T-cell (primary cell): ENCODE data around the gene MOG. TPM values are rescaled to one million over a fixed set of nuclear protein-coding genes. Genes with fewer than 3 reads are reported as not detected.

Experiments used
- ATAC-seq, 4 experiments: fragments of 200-7000 bp in 3 of 4; fragments of 150-1000 bp in 1 of 4; cut with Tn5 transposase; replicated peaks in 1 of 4; 1 replicate in 3 of 4; 2 replicates in 1 of 4; pipeline ENCODE4 v1.10.0; 2021; ENCODE audit warnings: moderate library complexity in 3 of 4, mild to moderate bottlenecking in 2 of 4, moderate number of reproducible peaks in 1 of 4
- CTCF ChIA-PET, 2 donors: fragments of 300-600 bp; sonication (Branson Sonifier 250); formaldehyde crosslinking; loops; one replicate each; lab custom pipeline; 2022; ENCODE audit warnings: antibody characterized with exemption in 2 of 2; lab: Charles Lee
- POLR2A ChIA-PET, 2 donors: fragments of 300-600 bp; sonication (Branson Sonifier 250); formaldehyde crosslinking; loops; one replicate each; lab custom pipeline; 2022; ENCODE audit warnings: antibody characterized with exemption in 2 of 2; lab: Charles Lee
- DNase-seq, 35 experiments: peaks; one replicate each; pipeline versions ENCODE4 v3.0.0 to v3.0.0-alpha.2; 2013 to 2023
- H3K27ac ChIP-seq: one replicate; pipeline ENCODE4 v1.5.1; 2013; ENCODE audit warnings: low read length
- H3K27me3 ChIP-seq, 2 experiments: replicated peaks in 1 of 2; 1 replicate in 1 of 2; 2 replicates in 1 of 2; pipeline versions ENCODE4 v1.6.1 to v1.7.0; 2013; ENCODE audit warnings: low read length in 1 of 2, mixed read lengths in 1 of 2; ENCODE audit not compliant: control insufficient read depth in 2 of 2, insufficient read depth in 2 of 2; ENCODE audit errors: extremely low read depth in 1 of 2
- H3K36me3 ChIP-seq, 2 donors: 1 replicate in 1 of 2; 2 replicates in 1 of 2; pipeline versions ENCODE4 v1.6.1 to v1.7.0; 2013; ENCODE audit warnings: low read length in 1 of 2; ENCODE audit not compliant: control insufficient read depth in 2 of 2, insufficient read depth in 1 of 2; ENCODE audit errors: extremely low read depth in 1 of 2
- H3K4me1 ChIP-seq, 2 experiments: 1 replicate in 1 of 2; 2 replicates in 1 of 2; pipeline versions ENCODE4 v1.6.1 to v1.7.0; 2013; ENCODE audit warnings: low read length in 2 of 2, mixed read lengths in 1 of 2; ENCODE audit not compliant: insufficient read depth in 2 of 2, control insufficient read depth in 1 of 2; ENCODE audit errors: extremely low read depth in 1 of 2
- H3K4me3 ChIP-seq, 2 donors: 1 replicate in 1 of 2; 2 replicates in 1 of 2; pipeline versions ENCODE4 v1.5.1 to v1.7.0; 2013; ENCODE audit warnings: mild to moderate bottlenecking in 2 of 2, low read length in 1 of 2, moderate library complexity in 1 of 2; ENCODE audit not compliant: control insufficient read depth in 1 of 2; ENCODE audit errors: extremely low read depth in 1 of 2
- H3K9me3 ChIP-seq: 2 replicates; pipeline ENCODE4 v1.7.0; 2013
- H3K27ac Mint-ChIP-seq, 2 donors: one replicate each; pipeline ENCODE4 v1.8.0; 2020 to 2021; ENCODE audit warnings: mild to moderate bottlenecking in 2 of 2, mixed read lengths in 2 of 2
- H3K27me3 Mint-ChIP-seq, 2 donors: one replicate each; pipeline ENCODE4 v1.8.0; 2021 to 2022; ENCODE audit warnings: mixed read lengths in 2 of 2
- H3K36me3 Mint-ChIP-seq: one replicate; pipeline ENCODE4 v1.8.0; 2021; ENCODE audit warnings: mixed read lengths
- H3K4me1 Mint-ChIP-seq, 3 donors: one replicate each; pipeline ENCODE4 v1.8.0; 2020 to 2022; ENCODE audit warnings: mixed read lengths in 3 of 3, mild to moderate bottlenecking in 1 of 3
- H3K4me3 Mint-ChIP-seq, 3 donors: one replicate each; pipeline ENCODE4 v1.8.0; 2020 to 2022; ENCODE audit warnings: mild to moderate bottlenecking in 3 of 3, mixed read lengths in 3 of 3, moderate library complexity in 3 of 3
- H3K9me3 Mint-ChIP-seq, 3 donors: one replicate each; pipeline ENCODE4 v1.8.0; 2020 to 2022; ENCODE audit warnings: mixed read lengths in 3 of 3
- WGBS: methylation state at CpG from one replicate; pipeline ENCODE4 v1.1.5; 2013; ENCODE audit warnings: missing lambda C conversion rate; ENCODE audit not compliant: insufficient coverage; 5-methylcytosine and 5-hydroxymethylcytosine counted together
- total RNA-seq, 35 experiments: library from RNA in 6 of 35; stranded (reverse) in 6 of 35; fragments of 120-200 nt in 1 of 35; gene quantifications; one replicate each; pipeline versions ENCODE4 v1.2.1 to v1.2.4 and lab custom pipeline; 2013 to 2026

MOG gene
- total RNA-seq, 5 donors from 2014 or later (not counting 1 experiment from before 2014, with no cell fraction given) = not detected

- Histone ChIP-seq H3K9me3 (no peaks in the 10 kb centered on the region), H3K27me3 (no peaks in the 10 kb centered on the region), H3K36me3 (no peaks in the 10 kb centered on the region), H3K4me1 (no peaks in the 10 kb centered on the region), H3K4me3 (no peak overlapping the region), H3K27ac (no peak overlapping the region)
- ATAC-seq (no peak), DNase-seq (no peak)
- Mint-ChIP-seq H3K4me3 (no peak overlapping the region), H3K27me3 (no peaks in the 10 kb centered on the region), H3K27ac (peak overlapping the region in 1 of 2 donors; percentile 19), H3K9me3 (no peaks in the 10 kb centered on the region), H3K4me1 (peaks cover 0 to 4% (median 0%) of the 10 kb centered on the region in 3 donors), H3K36me3 (peaks cover 27% of the 10 kb centered on the region)
- CTCF ChIA-PET = no interaction called here
- POLR2A ChIA-PET = interaction anchor here in 1 of 2 donors (0.7 kb wide), 1 partner anchor 1061 kb away, joined by 5 read pairs; no protein-coding TSS in a partner anchor
- 78% methylated on average over 4 of the region's 4 CpGs for WGBS
Measured at GRCh38 chr6:29620630-29621029, 36.3 kb upstream of the MOG start.

- 100% methylated on average over 2 of the region's 3 CpGs for WGBS
- peaks cover 17 to 33% (median 18%) of the 10 kb centered on the region in 3 donors for H3K4me1 Mint-ChIP-seq
- H3K27me3 Mint-ChIP-seq = no peaks in the 10 kb centered on the region
- Histone ChIP-seq H3K4me1 (peaks cover 12 to 21% of the 10 kb centered on the region in 2 experiments), H3K36me3 (no peaks in the 10 kb centered on the region), H3K27ac (no peak overlapping the region), H3K9me3 (no peaks in the 10 kb centered on the region), H3K4me3 (no peak overlapping the region), H3K27me3 (no peaks in the 10 kb centered on the region)
- peaks cover 20% of the 10 kb centered on the region for H3K36me3 Mint-ChIP-seq
- ATAC-seq (no peak), DNase-seq (no peak)
- H3K9me3 Mint-ChIP-seq = no peaks in the 10 kb centered on the region
- no peak overlapping the region for H3K4me3 Mint-ChIP-seq
- ChIA-PET CTCF (interaction anchor here in 1 of 2 donors (1.5 kb wide), 1 partner anchor 29 kb away, joined by 4 read pairs; no protein-coding TSS in a partner anchor), POLR2A (interaction anchor here in 1 of 2 donors (0.7 kb wide), 1 partner anchor 1786 kb away, joined by 3 read pairs; a partner anchor contains a TSS)
- peak overlapping the region in 1 of 2 donors; percentile 84 for H3K27ac Mint-ChIP-seq
Measured at GRCh38 chr6:29624520-29624961, 32.4 kb upstream of the MOG start.

DNA sequence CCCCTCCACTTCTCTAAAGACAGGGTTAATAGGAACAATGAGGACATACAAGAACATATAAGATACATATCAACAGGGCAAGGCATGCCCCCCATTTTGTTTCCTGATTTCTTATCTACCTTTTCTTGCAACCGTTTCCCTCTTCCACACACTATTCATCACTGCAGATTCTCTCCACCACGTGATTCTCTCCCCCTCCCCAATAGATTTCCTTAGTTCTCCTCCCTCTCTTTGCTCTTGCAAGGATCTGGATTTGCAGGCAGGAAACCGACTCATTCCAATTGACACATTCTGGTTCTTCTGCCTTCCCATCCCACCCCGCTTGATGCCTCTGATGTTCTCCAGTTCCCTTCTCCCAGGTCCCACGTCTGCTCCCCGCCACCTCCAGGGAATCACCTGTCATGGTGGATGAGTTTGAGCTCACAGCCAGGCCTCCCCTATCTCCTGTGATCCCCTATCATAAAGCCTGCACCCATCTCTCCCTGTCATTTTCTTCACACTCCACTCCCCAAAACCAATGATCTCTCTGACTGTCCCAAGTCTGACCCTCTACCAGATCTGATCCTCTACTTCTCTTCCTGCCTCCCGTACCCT is 31.5 kb upstream of the MOG start:
- Mint-ChIP-seq H3K9me3 (no peaks in the 10 kb centered on the region), H3K4me3 (no peak overlapping the region)

GRCh38 chr6:29626948-29627754 is 29.7 kb upstream of the MOG start:
- POLR2A ChIA-PET = interaction anchor here in 1 of 2 donors (0.5 kb wide), 1 partner anchor 34 kb away, joined by 3 read pairs; no protein-coding TSS in a partner anchor
- peaks cover 0 to 2% of the 10 kb centered on the region in 2 donors for H3K27me3 Mint-ChIP-seq
- Histone ChIP-seq H3K27me3 (peaks cover 0 to 12% of the 10 kb centered on the region in 2 experiments), H3K9me3 (no peaks in the 10 kb centered on the region), H3K27ac (peak overlapping the region; percentile 62), H3K4me1 (peaks cover 18 to 37% of the 10 kb centered on the region in 2 experiments), H3K36me3 (no peaks in the 10 kb centered on the region), H3K4me3 (peak overlapping the region; percentile 50 to 79)
- peaks cover 4% of the 10 kb centered on the region for H3K36me3 Mint-ChIP-seq
- H3K4me3 Mint-ChIP-seq = peak overlapping the region; percentile 70 to 89 (median 73)
- H3K4me1 Mint-ChIP-seq = peaks cover 37 to 60% (median 41%) of the 10 kb centered on the region in 3 donors
- H3K27ac Mint-ChIP-seq = peak overlapping the region; percentile 29 to 84
- CTCF ChIA-PET = interaction anchor here in 1 of 2 donors (0.5 to 2.5 kb wide), 6 partner anchors 19 to 1909 kb away, joined by 3 to 5 read pairs (median 4); no protein-coding TSS in a partner anchor
- DNase-seq = no peak
- 43% methylated on average over 19 of the region's 31 CpGs for WGBS
- no peak for ATAC-seq
- H3K9me3 Mint-ChIP-seq = no peaks in the 10 kb centered on the region

More for the DNA sequence above, 31.5 kb upstream of the MOG start:
- WGBS = 67% methylated on average over 6 of the region's 7 CpGs
- peaks cover 15% of the 10 kb centered on the region for H3K36me3 Mint-ChIP-seq
- peak overlapping the region; percentile 4 to 84 for H3K27ac Mint-ChIP-seq
- ChIA-PET CTCF (no interaction called here), POLR2A (interaction anchor here in 1 of 2 donors (0.6 kb wide), 1 partner anchor 57 kb away, joined by 3 read pairs; no protein-coding TSS in a partner anchor)
- no peak for ATAC-seq
- no peak for DNase-seq
- Histone ChIP-seq H3K36me3 (no peaks in the 10 kb centered on the region), H3K27me3 (peaks cover 0 to 3% of the 10 kb centered on the region in 2 experiments), H3K4me3 (no peak overlapping the region), H3K4me1 (peaks cover 12 to 24% of the 10 kb centered on the region in 2 experiments), H3K9me3 (no peaks in the 10 kb centered on the region), H3K27ac (no peak overlapping the region)
- H3K4me1 Mint-ChIP-seq = peaks cover 23 to 42% (median 25%) of the 10 kb centered on the region in 3 donors
- peaks cover 0 to 2% of the 10 kb centered on the region in 2 donors for H3K27me3 Mint-ChIP-seq

DNA sequence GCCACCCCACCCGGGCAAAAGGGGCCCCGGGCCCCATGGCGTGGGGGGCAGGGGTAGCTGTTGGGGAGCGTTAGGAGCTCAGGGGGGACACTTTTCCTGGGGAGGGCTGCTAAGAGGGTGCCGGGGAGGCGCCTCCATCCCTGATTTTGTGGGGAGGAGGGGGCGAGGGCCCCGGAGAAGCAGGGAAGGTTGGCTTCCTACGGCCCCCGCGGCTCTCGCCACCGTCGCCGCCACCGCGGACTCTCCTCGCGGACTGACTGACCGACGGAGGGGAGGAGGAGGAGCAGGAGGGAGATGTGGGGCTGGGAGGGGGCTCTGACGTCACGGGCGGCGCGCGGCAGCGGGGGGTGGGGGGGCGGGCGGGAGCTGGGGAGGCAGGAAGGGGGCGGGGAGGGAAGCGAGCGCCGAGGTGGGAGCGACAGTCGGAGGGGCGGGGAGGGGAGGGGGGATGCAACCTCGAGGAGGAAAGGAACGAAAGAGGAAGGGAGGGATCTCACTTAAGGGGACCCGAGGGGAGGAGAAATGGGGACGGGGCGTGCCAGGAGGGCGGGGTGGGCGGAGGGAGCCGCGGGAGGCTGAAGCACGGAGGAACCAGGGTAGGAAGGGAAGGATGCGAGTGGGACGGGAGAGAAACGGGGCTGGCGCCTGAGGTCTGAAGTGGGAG is 29.0 kb upstream of the MOG start:
- Histone ChIP-seq H3K4me3 (peak overlapping the region; percentile 79 to 89), H3K36me3 (no peaks in the 10 kb centered on the region), H3K27me3 (peaks cover 0 to 14% of the 10 kb centered on the region in 2 experiments), H3K9me3 (no peaks in the 10 kb centered on the region), H3K27ac (peak overlapping the region; percentile 62), H3K4me1 (peaks cover 18 to 39% of the 10 kb centered on the region in 2 experiments)
- ATAC-seq (peak; percentile 6 to 18 (median 12)), DNase-seq (peak in 30 of 35 experiments; percentile 4 to 66 (median 35))
- Mint-ChIP-seq H3K4me1 (peaks cover 38 to 62% (median 42%) of the 10 kb centered on the region in 3 donors), H3K27ac (peak overlapping the region in 1 of 2 donors; percentile 56), H3K36me3 (peaks cover 4% of the 10 kb centered on the region), H3K4me3 (peak overlapping the region; percentile 83 to 89 (median 86)), H3K27me3 (peaks cover 0 to 2% of the 10 kb centered on the region in 2 donors), H3K9me3 (no peaks in the 10 kb centered on the region)
- CTCF ChIA-PET = interaction anchor here in 1 of 2 donors (0.6 to 3.1 kb wide), 8 partner anchors 15 to 1933 kb away, joined by 3 to 12 read pairs (median 4); no protein-coding TSS in a partner anchor
- POLR2A ChIA-PET = no interaction called here
- under 1% methylated on average over 27 of the region's 51 CpGs for WGBS
